Subcutaneous preadipocyte (primary cell): ENCODE results near the gene FBXW10. TPM values are rescaled to one million over a fixed set of nuclear protein-coding genes. Genes with fewer than 3 reads are reported as not detected.

Experiments
- small RNA-seq: library from RNA; depleted of rRNA; stranded (forward); fragments of <200 nt; gene quantifications from one replicate; pipeline ENCODE3, GENCODE V24; 2012
- total RNA-seq: library from RNA; depleted of rRNA; stranded (reverse); fragments of >200 nt; gene quantifications from 2 replicates; pipeline ENCODE4 v1.2.3, GENCODE V29; 2012

FBXW10 gene, protein sequence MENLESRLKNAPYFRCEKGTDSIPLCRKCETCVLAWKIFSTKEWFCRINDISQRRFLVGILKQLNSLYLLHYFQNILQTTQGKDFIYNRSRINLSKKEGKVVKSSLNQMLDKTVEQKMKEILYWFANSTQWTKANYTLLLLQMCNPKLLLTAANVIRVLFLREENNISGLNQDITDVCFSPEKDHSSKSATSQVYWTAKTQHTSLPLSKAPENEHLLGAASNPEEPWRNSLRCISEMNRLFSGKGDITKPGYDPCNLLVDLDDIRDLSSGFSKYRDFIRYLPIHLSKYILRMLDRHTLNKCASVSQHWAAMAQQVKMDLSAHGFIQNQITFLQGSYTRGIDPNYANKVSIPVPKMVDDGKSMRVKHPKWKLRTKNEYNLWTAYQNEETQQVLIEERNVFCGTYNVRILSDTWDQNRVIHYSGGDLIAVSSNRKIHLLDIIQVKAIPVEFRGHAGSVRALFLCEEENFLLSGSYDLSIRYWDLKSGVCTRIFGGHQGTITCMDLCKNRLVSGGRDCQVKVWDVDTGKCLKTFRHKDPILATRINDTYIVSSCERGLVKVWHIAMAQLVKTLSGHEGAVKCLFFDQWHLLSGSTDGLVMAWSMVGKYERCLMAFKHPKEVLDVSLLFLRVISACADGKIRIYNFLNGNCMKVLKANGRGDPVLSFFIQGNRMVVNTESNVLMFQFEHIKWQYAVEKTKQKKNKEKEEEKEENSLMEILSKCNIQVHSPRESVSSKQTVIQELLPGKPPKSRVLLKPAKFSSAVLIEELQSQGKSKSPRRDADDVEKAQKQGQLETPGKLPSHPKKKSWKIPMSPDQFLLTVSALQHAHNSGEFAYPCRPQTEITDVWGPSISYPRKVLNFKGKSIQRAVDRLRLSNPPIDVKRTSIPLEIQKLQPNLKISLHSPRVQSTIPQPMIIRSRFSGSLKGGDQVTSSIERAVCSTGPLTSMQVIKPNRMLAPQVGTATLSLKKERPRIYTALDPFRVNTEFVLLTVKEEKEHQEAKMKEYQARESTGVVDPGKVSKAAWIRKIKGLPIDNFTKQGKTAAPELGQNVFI
- 0.20 TPM in 1 of 2 replicates, not detected in the other for total RNA-seq

DNA sequence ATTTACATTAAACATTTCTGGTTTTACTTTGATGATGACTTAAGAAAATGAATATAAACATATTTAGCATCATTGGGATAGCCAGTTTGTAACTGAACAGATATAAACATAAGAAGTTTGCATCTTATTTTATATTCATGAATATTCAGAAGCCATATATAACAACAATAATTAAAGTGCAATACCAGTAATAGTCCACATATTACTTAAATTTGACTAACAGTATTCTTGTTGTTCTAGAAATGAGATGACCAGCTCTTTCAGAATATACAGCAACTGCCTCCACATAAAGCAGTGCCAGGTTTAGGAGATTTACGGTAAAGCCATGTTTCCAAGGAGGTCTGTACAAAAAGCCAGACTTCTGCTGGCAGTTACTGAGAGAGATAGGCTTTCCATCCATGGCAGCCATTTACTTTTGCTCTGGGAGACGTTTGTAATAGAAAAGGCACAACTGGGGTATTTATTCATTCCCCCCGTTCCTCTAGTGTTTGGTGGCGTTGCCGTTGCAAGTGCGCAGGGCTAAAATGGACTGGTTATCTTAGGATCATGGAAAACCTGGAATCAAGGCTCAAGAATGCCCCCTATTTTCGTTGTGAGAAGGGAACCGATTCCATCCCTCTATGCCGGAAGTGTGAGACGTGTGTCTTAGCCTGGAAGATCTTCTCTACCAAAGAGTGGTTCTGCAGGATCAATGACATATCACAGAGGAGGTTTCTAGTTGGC, at the start of gene FBXW10:
Gene FBXW10, plus strand, starts transcription at position 356 of the 723 bp plus-strand sequence. Its CDS starts 191 bp downstream, at position 547.

DNA sequence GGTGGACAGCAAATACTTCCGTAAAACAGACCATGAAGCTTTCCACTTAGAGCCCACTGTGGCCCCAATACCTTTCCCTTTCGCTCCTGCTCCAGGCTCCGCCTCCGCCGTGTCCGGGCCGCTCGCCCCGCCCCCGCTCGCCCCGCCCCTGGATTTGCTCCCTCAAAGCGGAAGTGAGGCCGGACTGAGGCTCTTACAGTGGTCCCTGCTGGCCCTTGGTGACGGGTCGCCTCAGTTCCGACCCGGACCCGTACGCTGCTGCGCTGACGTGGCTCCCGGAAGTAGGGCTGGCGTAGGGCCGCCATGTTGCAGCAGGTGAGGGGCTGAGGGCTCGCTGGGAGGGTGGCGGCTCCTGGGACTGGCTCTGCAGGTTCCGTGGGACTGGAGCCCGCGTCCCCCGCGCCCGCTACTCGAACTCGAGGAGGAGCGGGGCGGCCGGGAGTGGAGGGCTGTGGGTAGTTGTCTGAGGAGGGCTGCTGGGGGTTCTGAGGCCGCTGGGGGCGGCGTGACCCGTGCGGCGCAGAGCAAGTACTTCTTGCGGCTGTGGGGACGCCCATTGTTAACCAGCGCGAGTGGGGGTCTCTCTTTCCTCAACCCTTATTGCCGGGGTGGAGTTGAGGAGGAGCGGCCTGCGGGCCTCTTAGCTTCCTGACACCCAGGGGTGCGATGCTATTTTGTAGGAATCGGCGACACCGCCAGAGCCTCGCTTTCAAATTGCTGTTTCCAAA, 37.3 kb downstream of the FBXW10 start, which contains the start of gene TVP23B:
Gene TVP23B, plus strand, starts transcription at position 193 of the 728 bp plus-strand sequence. Its CDS starts 111 bp downstream, at position 304.

Small RNAs within 50 kb of the gene (small RNA-seq; reads per million reads assigned to genes)
- not detected for gene AC026271.4

Other genes with a start within 250 kb of the FBXW10 start
- not detected in 2 replicates for gene TBC1D28, start 99.7 kb upstream of the FBXW10 start, total RNA-seq
- 2.6 and 4.9 TPM in 2 replicates for gene FOXO3B, start 61.7 kb upstream of the FBXW10 start, total RNA-seq
- gene TVP23B, start 37.1 kb downstream of the FBXW10 start, total RNA-seq: 28.5 and 29.0 TPM in 2 replicates
- gene PRPSAP2, start 114.1 kb downstream of the FBXW10 start, total RNA-seq: 22.0 and 39.3 TPM in 2 replicates
- not detected in 2 replicates for gene SLC5A10, start 208.1 kb downstream of the FBXW10 start, total RNA-seq